ENCODE measurements around the gene MYO5A. TPM values are rescaled to one million over a fixed set of nuclear protein-coding genes. Genes with fewer than 3 reads are reported as not detected.
"Not testable (repeated sequence)": the region's sequence is repeated elsewhere in the genome, so short reads cannot be mapped to it uniquely, and the experiment has no call there.

Gene MYO5A
- total RNA-seq, 1 donor from 2014 or later, result 6.5 TPM

DNA sequence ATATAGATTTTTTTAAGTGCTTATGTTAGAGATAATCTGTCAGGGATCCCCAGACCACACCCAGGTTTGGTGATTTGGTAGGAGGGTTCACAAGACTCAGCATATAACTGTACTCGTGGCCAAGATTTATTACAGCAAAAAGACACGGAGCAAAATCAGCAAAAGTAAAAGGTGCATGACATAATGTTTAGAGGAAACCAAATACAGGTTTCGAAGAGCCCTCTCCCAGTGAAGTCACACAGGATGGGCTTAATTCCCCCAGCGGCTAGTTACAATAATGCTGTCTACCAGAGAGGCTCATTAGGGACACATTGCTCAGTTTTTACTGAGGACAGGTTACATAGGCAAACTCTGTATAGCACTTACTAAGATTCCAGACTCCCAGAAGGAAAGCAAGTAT is 36.5 kb downstream of the MYO5A start:
- Histone ChIP-seq H3K27ac (replicated peaks) (no peak overlapping the region), H3K9me3 (replicated peaks) (no peaks in the 10 kb centered on the region), H3K27me3 (ENCODE audit: low read depth) (no peaks in the 10 kb centered on the region), H3K36me3 (no peaks in the 10 kb centered on the region), H3K4me3 (no peak overlapping the region), H3K4me1 (peaks cover 44% of the 10 kb centered on the region)
- intact Hi-C loops (cut with micrococcal nuclease), result no loop called here
- TF ChIP-seq, protein P1, sequence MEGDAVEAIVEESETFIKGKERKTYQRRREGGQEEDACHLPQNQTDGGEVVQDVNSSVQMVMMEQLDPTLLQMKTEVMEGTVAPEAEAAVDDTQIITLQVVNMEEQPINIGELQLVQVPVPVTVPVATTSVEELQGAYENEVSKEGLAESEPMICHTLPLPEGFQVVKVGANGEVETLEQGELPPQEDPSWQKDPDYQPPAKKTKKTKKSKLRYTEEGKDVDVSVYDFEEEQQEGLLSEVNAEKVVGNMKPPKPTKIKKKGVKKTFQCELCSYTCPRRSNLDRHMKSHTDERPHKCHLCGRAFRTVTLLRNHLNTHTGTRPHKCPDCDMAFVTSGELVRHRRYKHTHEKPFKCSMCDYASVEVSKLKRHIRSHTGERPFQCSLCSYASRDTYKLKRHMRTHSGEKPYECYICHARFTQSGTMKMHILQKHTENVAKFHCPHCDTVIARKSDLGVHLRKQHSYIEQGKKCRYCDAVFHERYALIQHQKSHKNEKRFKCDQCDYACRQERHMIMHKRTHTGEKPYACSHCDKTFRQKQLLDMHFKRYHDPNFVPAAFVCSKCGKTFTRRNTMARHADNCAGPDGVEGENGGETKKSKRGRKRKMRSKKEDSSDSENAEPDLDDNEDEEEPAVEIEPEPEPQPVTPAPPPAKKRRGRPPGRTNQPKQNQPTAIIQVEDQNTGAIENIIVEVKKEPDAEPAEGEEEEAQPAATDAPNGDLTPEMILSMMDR (IDR thresholded peaks at IDR 0.05; ENCODE audit: borderline replicate concordance), result no peak
- DNase-seq, result no peak

DNA sequence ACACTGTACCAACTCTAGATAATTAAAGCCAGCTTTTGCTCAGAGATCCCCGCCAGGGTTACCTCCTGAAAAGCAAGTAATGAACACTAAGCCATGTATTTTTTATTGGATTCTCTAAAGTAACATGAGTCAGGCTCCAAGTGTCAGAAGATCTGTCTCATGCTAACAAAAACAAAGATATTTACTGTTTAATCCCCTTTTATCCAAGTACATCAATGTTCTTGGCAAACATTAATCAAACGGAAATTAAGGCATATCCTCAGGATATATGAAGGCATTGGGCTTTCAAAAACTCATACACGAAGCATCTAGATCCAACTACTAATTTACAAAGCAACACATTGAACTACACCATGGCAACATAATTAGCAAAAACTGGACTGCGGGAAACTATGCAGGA is 37.2 kb downstream of the MYO5A start:
- no peak for DNase-seq
- Histone ChIP-seq H3K27ac (replicated peaks) (no peak overlapping the region), H3K36me3 (no peaks in the 10 kb centered on the region), H3K27me3 (ENCODE audit: low read depth) (no peaks in the 10 kb centered on the region), H3K4me1 (peaks cover 50% of the 10 kb centered on the region), H3K4me3 (no peak overlapping the region), H3K9me3 (replicated peaks) (no peaks in the 10 kb centered on the region)
- intact Hi-C loops (cut with micrococcal nuclease), result no loop called here
- TF ChIP-seq, protein P1 (IDR thresholded peaks at IDR 0.05; ENCODE audit: borderline replicate concordance), result no peak

DNA sequence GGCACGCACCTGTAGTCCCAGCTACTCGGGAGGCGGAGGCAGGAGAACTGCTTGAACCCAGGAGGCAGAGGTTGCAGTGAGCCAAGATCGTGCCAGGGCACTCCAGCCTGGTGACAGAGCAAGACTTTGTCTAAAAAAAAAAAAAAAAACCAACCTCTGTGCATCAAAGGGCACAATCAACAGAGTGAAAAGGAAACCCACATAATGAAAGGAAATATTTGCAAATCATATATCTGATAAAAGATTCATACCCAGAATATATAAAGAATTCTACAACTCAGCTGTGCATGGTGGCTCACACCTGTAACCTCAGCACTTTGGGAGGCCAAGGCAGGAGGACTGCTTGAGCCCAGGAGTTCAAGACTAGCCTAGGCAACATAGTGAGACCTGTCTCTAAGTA is 39.2 kb downstream of the MYO5A start:
- H3K36me3 ChIP-seq; H3K27me3 ChIP-seq (ENCODE audit: low read depth); H3K9me3 ChIP-seq (replicated peaks); DNase-seq; intact Hi-C loops (cut with micrococcal nuclease); H3K27ac ChIP-seq (replicated peaks): not testable (repeated sequence)
- Histone ChIP-seq H3K4me1 (peaks cover 55% of the 10 kb centered on the region), H3K4me3 (peak overlapping the region; percentile 14)

DNA sequence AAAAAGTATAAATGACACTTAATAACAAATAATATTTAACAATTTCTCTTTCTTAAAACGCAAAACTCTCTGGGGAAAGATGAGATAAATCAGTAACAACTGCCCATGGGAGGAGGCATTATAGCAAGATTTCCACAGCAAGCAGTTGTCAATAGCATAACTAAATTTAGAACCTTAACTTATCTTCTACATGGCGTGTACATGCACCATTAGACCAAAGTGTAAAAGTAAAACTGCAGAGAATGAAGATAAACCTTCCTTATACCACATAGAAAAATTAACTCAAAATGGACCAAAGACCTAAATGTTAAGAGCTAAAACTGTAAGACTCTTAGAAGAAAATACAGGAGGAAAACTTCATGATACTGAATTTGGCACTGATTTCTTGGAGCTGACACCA is 39.9 kb downstream of the MYO5A start:
- H3K27ac ChIP-seq (replicated peaks), result no peak overlapping the region
- no peaks in the 10 kb centered on the region for H3K27me3 ChIP-seq (ENCODE audit: low read depth)
- TF ChIP-seq, protein P1 (IDR thresholded peaks at IDR 0.05; ENCODE audit: borderline replicate concordance), result no peak
- H3K36me3 ChIP-seq, result no peaks in the 10 kb centered on the region
- peak overlapping the region; percentile 14 for H3K4me3 ChIP-seq
- no peaks in the 10 kb centered on the region for H3K9me3 ChIP-seq (replicated peaks)
- intact Hi-C loops (cut with micrococcal nuclease), result no loop called here
- H3K4me1 ChIP-seq, result peaks cover 58% of the 10 kb centered on the region
- DNase-seq, result no peak

DNA sequence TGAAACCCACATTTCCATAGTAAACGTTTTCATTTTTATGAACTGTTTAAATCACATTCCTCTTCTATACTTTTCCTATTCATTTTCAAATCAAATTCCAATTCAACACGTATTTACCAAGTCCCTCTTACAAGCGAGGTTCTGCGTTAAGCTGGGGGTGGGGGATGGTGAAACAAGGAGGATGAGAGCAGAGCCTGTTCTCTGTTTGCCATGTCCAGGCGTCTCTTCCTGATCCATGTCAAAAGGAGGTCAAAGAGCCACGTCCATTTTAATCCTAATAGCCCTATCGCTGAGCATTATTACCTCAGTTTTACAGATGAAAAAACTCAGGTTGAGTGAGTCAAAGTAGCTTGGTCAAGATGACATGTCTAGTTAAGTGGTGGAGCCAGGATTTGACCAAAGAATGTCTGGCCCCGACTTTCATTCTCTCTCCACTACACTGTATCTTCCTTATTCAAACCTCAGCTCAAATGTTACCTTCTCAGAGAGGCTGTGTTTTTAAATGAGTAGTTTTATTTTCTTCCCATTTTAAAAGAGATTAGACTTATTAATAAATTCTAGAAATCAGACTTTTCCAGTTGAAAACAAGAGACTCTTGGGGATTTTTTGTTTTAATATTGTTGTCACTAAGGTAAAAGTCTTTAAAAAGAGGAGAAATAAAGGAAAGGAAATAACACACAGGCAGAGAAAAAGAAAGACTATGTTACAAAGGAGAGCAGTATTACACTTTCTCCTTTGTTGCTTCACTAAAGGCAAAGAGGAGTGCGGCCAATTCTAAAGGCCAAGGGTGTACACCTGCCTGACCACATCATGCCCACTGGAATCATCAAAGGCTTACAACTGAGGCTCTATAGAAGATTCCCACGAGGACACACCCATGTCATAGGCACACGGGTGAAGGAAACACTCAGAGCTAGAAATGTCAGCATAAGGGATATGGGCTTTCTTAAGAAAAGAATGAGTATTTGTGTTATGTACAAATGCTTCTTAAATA is 42.4 kb downstream of the MYO5A start:
- Histone ChIP-seq H3K27ac (replicated peaks) (no peak overlapping the region), H3K4me3 (no peak overlapping the region), H3K4me1 (peaks cover 60% of the 10 kb centered on the region), H3K36me3 (no peaks in the 10 kb centered on the region), H3K27me3 (ENCODE audit: low read depth) (no peaks in the 10 kb centered on the region), H3K9me3 (replicated peaks) (no peaks in the 10 kb centered on the region)
- DNase-seq, result no peak
- intact Hi-C loops (cut with micrococcal nuclease), result no loop called here
- TF ChIP-seq, protein P1 (IDR thresholded peaks at IDR 0.05; ENCODE audit: borderline replicate concordance), result no peak

DNA sequence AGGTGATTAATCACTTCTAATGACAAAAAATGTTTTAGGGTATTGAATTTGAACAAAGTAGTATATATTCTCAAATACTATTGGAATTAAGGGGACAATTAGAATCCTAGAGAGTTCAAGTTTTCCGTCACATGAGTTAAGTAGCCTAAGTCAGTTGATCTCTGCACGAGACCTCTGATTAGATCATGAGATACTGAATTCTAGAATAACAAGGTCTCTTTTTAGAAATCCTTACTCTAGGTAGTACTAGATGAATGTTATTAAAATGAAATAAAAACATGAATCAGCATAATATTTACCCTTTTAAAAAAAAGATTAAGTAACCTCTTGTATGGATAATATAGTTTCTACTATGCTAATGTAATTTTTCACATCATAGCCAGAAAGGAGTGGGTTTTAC is 43.4 kb downstream of the MYO5A start:
- H3K36me3 ChIP-seq, result no peaks in the 10 kb centered on the region
- DNase-seq, result no peak
- H3K4me1 ChIP-seq, result peaks cover 70% of the 10 kb centered on the region
- H3K27me3 ChIP-seq (ENCODE audit: low read depth), result no peaks in the 10 kb centered on the region
- H3K4me3 ChIP-seq, result no peak overlapping the region
- no peak overlapping the region for H3K27ac ChIP-seq (replicated peaks)
- TF ChIP-seq, protein P1 (IDR thresholded peaks at IDR 0.05; ENCODE audit: borderline replicate concordance), result no peak
- intact Hi-C loops (cut with micrococcal nuclease), result no loop called here
- no peaks in the 10 kb centered on the region for H3K9me3 ChIP-seq (replicated peaks)
